HL-60 (cell line): Measurements from ENCODE around the gene DIAPH2.

Experiments
- GABPA ChIP-seq: IDR thresholded peaks from 2 replicates; pipeline ENCODE4 v1.6.1; 2012; ENCODE audit warnings: low read depth
- POLR2AphosphoS5 ChIP-seq: IDR thresholded peaks from 2 replicates; pipeline ENCODE4 v1.6.1; 2012; ENCODE audit warnings: low read depth
- SPI1 ChIP-seq: IDR thresholded peaks from 2 replicates; pipeline ENCODE4 v1.6.1; 2012; ENCODE audit warnings: low read depth, mild to moderate bottlenecking, borderline replicate concordance
- TF ChIP-seq, protein P1 (sequence below): IDR thresholded peaks from one replicate; pipeline ENCODE4 v1.5.1; 2011; ENCODE audit warnings: low read length, control low read depth, inconsistent platforms; ENCODE audit not compliant: insufficient read depth
- TF ChIP-seq, protein P2 (sequence below): IDR thresholded peaks from 2 replicates; pipeline ENCODE4 v1.6.1; 2012; ENCODE audit warnings: low read depth; ENCODE audit not compliant: insufficient replicate concordance

DNA sequence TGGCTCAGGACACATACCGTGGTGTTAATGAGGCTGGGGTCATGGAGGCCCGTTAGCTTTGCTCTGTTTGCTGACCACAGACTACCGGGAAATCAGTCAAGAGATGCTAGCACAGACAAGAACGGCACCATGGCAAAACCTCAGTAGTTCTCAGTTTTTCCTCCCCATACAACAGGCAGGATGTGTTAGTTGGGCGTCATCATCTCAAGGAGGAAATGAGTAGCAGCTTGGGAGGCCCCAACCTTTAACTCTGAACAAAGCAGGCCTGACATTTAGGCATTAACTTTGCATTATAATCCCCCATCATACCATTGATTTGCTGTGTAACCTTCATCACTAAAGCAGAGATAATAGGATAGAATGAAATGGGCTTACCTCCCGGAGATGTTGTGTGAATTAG lies 913.3 kb downstream of the DIAPH2 start:
- no peak for TF ChIP-seq POLR2AphosphoS5
- TF ChIP-seq, protein P1, sequence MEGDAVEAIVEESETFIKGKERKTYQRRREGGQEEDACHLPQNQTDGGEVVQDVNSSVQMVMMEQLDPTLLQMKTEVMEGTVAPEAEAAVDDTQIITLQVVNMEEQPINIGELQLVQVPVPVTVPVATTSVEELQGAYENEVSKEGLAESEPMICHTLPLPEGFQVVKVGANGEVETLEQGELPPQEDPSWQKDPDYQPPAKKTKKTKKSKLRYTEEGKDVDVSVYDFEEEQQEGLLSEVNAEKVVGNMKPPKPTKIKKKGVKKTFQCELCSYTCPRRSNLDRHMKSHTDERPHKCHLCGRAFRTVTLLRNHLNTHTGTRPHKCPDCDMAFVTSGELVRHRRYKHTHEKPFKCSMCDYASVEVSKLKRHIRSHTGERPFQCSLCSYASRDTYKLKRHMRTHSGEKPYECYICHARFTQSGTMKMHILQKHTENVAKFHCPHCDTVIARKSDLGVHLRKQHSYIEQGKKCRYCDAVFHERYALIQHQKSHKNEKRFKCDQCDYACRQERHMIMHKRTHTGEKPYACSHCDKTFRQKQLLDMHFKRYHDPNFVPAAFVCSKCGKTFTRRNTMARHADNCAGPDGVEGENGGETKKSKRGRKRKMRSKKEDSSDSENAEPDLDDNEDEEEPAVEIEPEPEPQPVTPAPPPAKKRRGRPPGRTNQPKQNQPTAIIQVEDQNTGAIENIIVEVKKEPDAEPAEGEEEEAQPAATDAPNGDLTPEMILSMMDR: no peak
- TF ChIP-seq, protein P2, sequence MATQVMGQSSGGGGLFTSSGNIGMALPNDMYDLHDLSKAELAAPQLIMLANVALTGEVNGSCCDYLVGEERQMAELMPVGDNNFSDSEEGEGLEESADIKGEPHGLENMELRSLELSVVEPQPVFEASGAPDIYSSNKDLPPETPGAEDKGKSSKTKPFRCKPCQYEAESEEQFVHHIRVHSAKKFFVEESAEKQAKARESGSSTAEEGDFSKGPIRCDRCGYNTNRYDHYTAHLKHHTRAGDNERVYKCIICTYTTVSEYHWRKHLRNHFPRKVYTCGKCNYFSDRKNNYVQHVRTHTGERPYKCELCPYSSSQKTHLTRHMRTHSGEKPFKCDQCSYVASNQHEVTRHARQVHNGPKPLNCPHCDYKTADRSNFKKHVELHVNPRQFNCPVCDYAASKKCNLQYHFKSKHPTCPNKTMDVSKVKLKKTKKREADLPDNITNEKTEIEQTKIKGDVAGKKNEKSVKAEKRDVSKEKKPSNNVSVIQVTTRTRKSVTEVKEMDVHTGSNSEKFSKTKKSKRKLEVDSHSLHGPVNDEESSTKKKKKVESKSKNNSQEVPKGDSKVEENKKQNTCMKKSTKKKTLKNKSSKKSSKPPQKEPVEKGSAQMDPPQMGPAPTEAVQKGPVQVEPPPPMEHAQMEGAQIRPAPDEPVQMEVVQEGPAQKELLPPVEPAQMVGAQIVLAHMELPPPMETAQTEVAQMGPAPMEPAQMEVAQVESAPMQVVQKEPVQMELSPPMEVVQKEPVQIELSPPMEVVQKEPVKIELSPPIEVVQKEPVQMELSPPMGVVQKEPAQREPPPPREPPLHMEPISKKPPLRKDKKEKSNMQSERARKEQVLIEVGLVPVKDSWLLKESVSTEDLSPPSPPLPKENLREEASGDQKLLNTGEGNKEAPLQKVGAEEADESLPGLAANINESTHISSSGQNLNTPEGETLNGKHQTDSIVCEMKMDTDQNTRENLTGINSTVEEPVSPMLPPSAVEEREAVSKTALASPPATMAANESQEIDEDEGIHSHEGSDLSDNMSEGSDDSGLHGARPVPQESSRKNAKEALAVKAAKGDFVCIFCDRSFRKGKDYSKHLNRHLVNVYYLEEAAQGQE: no peak
- TF ChIP-seq GABPA: no peak
- no peak for TF ChIP-seq SPI1
